Medulla oblongata (tissue), 1 donor: ENCODE data around the gene PLEKHH3.
"Not testable (repeated sequence)": the region's sequence is repeated elsewhere in the genome, so short reads cannot be mapped to it uniquely, and the experiment has no call there.

ENCODE experiments used
- DNase-seq: peaks from one replicate; pipeline ENCODE4 v3.0.0-alpha.2; 2015; ENCODE audit errors: extremely low spot score

The PLEKHH3 gene

GRCh38 chr17:42672038-42672437, 4.8 kb downstream of the PLEKHH3 start:
- DNase-seq = no peak

GRCh38 chr17:42670789-42671657, 5.8 kb downstream of the PLEKHH3 start:
- no peak for DNase-seq

GRCh38 chr17:42669977-42670788, 6.6 kb downstream of the PLEKHH3 start:
- DNase-seq = no peak

GRCh38 chr17:42669705-42669976, 7.2 kb downstream of the PLEKHH3 start:
- DNase-seq = no peak

GRCh38 chr17:42667088-42667951, 9.5 kb downstream of the PLEKHH3 start:
- DNase-seq = no peak

GRCh38 chr17:42666126-42666525, 10.7 kb downstream of the PLEKHH3 start:
- not testable (repeated sequence) for DNase-seq

GRCh38 chr17:42665581-42666001, 11.2 kb downstream of the PLEKHH3 start:
- DNase-seq = no peak

- no peak for DNase-seq
Observed at GRCh38 chr17:42660692-42661345, 16.0 kb downstream of the PLEKHH3 start.

GRCh38 chr17:42659932-42660274, 16.9 kb downstream of the PLEKHH3 start:
- not testable (repeated sequence) for DNase-seq

GRCh38 chr17:42659079-42659931, 17.5 kb downstream of the PLEKHH3 start, which contains the start of gene TUBG2:
Gene TUBG2, plus strand, starts transcription at chr17:42659284. Its CDS starts 220 bp downstream, at chr17:42659504.
- peak; percentile 88 for DNase-seq

- DNase-seq = no peak
Observed at GRCh38 chr17:42657824-42658588, 18.8 kb downstream of the PLEKHH3 start.

- no peak for DNase-seq
Observed at GRCh38 chr17:42655528-42655927, 21.3 kb downstream of the PLEKHH3 start.

GRCh38 chr17:42653179-42654124, 23.3 kb downstream of the PLEKHH3 start:
- peak; percentile 57 for DNase-seq

GRCh38 chr17:42651392-42651791, 25.4 kb downstream of the PLEKHH3 start:
- no peak for DNase-seq

- no peak for DNase-seq
Observed at GRCh38 chr17:42647778-42648177, 29.0 kb downstream of the PLEKHH3 start.

GRCh38 chr17:42642336-42642735, 34.5 kb downstream of the PLEKHH3 start:
- no peak for DNase-seq

GRCh38 chr17:42640121-42640520, 36.7 kb downstream of the PLEKHH3 start:
- DNase-seq = no peak

GRCh38 chr17:42639525-42640113, 37.2 kb downstream of the PLEKHH3 start:
- DNase-seq = no peak
